ENCODE results near the gene GSK3A.
A peak's percentile ranks its signal among the peaks of the same experiment; 100 is the strongest.

The GSK3A gene

GRCh38 chr19:42199440-42200115 is 42.8 kb downstream of the GSK3A start:
- no peak for DNase-seq

GRCh38 chr19:42198676-42199439 is 43.5 kb downstream of the GSK3A start:
- DNase-seq: no peak

DNA sequence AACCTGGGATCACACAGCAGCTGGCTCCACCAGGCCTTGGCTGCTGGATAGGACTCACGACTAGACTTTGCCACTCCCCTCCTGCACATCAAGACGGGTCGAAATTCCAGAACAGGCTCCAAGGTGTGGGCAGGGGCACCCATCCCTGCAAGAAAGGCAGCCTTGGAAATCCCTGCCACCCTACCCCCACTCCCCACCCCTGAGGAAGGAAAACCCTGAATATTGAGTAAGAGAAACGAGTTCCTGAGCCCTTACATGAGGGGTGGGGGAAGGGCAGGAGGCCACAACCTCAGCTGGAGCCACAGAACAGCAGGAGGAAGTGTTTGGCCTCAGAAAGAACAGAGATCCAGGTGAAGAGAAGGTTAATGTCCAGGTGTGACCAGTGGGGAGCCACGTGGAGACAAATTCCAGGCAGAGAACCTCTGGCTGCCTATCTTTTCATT is 45.0 kb downstream of the GSK3A start:
- no peak for DNase-seq

DNA sequence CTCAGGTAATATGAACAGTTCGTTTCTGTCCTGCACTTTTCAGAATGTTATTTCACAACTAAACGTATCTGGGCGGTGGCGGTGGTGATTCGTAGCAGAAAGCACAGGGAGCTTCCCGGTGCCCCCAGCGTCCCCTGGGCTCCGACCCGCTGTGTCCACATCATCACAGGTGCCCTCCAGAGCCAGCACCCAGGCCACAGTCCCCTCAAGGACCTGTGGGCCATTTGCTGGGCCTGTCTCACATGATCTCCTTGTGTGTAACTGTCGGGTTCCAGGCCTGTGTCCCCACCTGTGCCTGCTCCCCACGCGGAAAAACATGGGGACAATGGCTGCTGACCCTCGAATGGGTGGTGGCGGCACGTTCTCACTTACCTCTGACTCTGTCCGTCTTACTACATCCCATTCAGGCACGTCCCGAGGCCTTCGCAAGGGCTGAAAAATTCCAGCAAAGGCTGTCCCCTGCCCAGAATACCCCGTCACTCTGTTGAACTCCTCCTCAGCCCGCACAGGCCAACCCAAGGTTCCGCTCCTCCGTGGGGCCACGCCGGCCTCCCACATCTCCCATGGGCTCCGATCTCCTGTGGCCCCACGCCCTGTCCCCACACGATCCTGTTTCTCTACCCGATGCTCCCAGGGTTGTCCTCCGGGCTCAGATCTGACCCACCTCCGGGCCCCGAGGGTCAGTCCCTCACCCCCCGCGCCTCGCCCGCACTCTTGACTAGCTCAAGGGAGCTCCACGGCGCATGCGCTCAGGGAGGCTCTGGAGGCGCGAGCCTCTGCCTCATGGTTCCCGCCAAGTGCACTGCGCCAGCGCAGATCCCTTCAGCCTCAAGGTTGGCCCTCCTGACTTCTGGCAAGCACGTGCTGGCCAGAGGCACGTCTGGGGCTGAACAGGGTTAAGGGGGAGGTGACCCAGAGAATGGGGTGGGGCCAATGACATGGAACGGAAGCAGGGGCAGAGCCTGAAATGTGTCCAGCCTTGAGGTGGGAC is 46.1 kb downstream of the GSK3A start:
- no peak for DNase-seq

GRCh38 chr19:42193706-42194105 is 48.7 kb downstream of the GSK3A start:
- DNase-seq: no peak

DNA sequence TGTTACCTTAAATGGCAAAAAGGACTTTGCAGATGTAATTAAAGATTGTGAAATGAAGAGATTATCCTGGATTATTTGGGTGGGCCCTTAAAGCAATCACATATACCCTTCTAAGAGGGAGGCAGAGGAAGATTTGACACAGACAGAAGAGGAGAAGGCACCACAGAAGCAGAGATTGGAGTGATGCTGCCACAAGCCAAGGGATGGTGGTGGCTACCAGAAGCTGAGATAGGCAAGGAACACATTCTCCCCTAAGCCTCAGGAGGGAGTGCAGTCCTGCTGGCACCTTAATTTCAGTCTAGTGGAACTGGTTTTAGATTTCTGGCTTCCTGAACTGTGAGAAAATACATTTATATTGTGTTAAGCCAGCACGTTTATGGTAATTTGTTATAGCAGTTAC is 49.1 kb downstream of the GSK3A start:
- DNase-seq: no peak

DNA sequence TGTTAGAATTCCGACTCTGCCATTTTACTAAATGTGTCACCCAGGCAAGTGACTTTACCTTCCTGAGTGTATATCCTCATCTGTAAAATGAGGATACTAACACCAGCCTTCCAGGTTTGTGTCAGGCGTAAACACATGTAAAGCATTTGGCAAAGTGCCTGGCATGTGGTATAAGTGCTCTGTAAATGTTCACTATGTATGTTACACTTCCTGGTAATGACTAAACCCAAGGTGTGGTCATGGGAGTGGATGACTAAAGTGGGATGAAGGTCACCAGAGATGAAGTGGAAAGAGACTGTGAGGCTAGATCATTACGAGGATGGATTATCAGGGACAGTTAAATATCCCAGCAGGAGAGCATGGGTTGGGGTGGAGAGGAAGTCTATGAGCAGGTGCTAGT is 50.5 kb downstream of the GSK3A start:
- DNase-seq: no peak

DNA sequence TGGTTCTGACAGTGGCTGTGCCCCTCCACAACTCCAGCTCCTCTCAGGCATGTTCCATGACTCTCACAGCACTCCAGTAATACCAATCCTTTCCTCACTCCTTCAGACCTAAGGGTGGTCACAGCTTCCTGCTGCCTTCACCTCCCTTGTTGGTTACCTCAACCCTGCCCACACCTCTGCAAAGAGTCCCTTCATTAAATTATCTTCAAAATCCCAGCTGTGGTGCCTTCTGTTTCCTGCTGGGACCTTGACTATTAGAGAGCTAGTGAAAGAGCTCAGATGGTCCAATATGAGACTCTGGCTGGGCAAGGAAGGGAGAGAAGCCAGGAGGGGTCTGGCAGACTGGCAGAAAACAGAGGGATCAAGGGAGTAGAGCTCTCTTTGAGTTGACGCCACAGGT is 51.1 kb downstream of the GSK3A start:
- no peak for DNase-seq

GRCh38 chr19:42189133-42189532 is 53.3 kb downstream of the GSK3A start:
- no peak for DNase-seq

DNA sequence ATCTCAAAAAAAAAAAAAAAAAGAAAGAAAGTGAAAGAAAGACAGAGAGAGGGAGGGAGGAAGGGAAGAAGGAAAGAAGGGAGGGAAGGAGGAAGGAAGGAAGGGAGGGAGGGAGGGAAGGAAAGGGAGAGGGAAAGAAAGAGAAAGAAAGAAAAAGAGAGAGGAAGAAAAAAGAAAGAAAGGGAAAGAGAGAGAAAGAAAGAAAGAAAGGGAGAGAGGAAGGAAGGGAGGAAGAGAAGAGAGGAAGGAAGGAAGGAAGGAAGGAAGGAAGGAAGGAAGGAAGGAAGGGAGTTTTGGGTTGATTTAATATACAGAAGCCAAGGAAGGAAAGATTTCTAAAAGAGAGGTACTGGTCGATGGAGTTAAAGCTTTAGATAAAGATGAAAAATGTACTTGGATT is 53.7 kb downstream of the GSK3A start:
- no peak for DNase-seq

DNA sequence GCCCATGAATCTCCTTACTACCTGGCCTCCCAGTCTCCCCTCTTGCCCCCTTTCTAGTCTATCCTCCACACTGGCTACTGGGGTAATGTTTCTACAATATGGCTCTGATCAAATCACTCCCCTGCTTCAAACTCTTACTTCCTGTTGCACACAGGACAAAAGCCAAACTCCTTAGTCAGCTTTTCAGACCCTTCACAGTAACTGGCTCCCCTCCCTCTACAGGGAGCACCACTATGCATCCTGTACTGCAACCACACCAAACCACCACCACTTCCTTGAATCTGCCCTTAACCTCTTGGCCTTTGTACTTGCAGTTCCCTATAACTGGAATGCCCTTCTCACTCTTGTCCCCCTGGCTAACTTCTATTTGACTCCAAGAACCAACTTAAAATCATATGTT is 57.1 kb downstream of the GSK3A start:
- no peak for DNase-seq

DNA sequence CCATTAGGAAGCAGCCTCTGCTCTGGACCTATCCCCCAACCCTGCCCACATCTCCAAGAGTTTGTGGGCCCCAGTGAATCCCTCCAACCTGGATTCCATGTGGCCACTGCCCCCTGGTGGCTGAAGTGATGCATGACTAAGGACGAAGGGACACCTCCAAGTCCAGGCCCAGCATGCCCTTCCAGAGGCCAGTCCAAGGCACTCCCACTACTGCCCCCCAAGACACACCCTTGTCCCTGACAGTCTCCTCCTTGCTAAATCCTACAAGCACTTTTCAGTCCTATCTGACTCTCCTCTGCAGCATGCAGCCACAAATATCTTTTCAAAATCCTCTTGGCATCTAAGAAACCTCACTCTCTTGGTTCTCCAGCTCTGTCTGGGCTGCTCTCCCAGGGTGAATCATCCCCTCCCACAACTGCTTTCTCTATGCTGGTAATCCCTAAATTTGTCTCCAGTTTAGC is 58.0 kb downstream of the GSK3A start:
- DNase-seq: peak in 11 of 14 donors; percentile 30 to 72 (median 52)
